Measurements from ENCODE around the gene MYH16.
"Not testable (repeated sequence)": the region's sequence is repeated elsewhere in the genome, so short reads cannot be mapped to it uniquely, and the experiment has no call there.

Gene MYH16

DNA sequence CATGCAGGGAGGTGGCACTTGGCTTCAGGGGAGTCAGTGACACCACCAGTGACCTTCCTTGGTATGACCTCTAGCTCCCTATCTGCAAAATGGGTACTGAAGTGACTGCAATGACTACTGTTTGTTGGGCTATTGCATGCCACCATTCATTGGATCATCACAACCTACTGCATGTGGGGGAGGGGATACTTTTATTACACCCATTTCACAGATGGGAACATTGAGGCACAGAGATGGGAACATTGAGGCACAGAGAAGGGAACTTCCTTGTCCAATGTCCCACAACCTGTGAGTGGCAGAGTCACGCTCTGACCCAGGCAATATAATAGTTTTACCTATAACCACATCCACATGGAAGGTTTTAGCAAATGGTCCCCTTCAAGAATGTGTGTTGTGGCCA is 12.2 kb upstream of the MYH16 start:
- DNase-seq: no peak

DNA sequence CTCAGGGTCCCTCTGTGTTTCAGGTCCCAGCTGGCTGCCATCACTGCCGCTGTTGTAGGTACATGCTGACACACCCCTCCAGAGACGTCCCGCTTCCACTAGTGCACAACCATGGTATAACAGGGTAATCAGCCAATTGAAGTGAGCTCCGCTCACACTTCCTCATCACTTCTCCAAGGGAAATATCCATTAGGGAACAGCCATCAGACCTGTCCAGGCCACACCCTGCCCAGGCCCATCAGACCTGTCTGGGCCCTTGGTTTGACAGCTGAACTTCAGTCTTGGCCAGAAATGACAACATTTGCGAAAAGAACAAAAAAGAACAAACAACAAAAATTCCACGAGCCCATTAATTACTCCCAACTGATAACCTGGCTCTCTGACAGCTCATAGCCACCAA is 11.0 kb upstream of the MYH16 start:
- no peak for DNase-seq

DNA sequence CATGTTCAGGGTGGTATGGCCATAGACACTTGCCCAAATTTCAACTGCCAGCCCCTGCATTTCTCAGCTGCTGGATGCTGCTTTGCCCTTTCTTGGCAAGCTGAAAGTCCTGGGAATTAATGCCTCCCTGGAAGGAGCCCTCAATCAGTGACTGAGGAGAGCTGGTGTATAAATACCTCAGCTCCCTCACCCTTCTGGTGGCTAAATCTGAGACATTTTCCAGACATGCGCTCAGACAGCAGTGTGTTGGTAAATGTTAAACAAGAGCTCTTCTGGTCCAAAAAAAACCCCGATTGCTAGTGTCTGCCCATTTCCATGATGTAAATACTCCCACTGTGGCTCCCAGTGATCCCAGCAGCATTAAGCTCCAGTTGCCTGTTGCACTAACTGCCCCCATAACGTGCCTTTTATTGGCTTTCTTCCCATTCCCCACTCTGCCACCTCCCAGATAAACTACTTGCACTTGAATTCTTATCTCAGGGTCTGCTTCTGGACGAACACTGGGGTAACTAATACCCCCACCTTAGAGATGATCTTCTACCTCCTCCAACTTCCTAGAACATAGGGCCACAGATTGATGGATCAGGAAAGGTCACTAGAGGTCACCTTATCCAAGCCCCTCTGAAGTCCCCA is 6.7 kb upstream of the MYH16 start:
- no peak for DNase-seq

DNA sequence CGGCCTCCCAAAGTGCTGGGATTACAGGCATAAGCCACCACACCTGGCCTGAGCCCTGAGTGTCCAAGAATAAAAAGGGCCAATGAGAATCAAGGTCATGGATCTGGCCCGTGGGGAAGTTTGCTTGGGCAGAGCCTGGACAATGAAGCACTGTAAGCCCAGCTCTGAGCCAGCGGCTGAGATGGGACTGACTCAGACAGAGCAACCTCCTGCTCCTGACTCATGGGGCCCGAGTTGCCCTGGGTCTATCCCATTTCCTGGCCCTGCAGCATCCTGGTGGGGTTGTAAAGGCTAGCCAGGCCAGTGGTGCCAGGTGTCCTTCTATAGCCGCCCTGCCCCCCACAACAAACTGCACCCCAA is 5.2 kb upstream of the MYH16 start:
- DNase-seq: no peak

DNA sequence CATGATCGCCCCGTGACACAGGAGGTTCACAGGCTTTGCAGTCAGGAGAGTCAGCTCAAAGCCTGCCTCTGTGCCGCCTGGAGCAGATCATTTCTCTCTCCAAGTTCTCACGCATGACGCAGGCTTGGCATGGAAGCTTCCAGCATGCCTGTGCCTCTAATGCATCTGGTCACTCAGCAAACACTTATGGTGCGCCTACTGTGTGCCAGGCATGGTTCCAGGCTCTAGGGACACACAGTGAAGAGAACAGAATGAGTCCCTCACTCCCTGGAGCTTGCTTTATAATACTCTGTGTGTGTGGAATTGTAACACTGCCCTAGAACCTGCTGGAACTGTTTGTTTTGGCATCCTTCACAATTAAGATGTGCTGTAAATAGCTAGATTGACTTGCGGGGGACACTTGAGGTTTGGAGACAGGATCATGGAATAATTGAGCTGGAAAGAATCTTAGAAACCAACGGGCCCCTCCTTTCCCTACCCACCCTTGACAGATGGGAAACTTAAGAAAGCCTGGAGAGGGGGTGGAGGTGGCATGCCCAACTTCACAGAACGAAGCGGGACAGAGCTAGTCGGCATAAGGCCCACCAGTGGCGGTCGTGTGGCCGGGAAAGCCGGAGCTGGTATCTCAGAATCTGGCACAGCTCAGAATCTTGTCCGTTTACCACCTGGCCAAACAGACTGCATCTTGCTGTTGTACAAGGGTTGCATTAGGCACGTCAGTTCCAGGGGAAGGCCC is 4.6 kb upstream of the MYH16 start:
- no peak for DNase-seq

DNA sequence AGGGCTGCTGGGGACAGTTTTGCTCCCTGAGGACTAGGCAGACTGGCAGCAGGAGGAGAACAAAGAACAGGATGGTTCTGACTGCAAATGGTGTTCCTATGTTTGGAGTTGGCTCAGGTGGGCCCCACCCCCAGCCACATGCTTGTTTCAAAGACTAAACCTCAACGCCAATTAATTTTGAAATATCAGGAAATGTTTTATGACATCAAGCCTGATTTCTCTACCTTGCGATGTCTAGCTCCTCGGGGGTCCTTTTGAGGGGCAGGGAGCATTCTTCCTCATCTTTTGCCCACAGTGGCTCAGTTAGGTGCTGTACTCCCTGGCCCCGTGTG is 4.1 kb upstream of the MYH16 start:
- no peak for DNase-seq

DNA sequence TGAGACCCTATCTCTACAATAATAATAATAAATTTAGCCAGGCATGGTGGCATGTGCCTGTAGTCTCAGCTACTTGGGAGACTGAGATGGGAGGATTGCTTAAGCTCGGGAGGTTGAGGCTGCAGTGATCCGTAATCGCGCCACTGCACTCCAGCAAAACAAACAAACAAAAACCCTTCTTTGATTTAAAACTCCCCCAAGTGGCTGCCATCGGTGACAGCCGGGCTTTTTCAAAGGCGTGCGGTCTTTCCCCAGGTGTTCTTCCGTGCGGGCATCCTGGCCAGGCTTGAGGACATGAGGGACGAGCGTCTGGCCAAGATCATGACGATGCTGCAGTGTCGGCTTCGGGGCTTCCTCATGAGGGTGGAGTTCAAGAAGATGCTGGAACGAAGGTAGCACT is 1.9 kb upstream of the MYH16 start:
- no peak for DNase-seq

DNA sequence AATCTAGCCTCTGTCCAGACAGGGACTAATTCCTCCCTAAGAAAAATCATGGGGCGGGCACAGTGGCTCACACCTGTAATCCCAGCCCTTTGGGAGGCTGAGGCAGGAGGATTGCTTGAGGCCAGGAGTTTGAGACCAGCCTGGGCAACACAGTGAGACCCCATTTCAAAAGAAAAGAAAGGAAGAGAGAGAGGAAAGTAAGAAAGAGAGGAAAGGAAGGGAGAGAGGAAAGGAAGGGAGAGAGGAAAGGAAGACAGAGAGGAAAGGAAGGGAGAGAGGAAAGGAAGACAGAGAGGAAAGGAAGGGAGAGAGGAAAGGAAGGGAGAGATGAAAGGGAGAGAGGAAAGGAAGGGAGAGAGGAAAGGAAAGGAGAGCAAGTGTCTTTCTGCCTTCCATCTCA is 922 bp downstream of the MYH16 start:
- DNase-seq: not testable (repeated sequence)

DNA sequence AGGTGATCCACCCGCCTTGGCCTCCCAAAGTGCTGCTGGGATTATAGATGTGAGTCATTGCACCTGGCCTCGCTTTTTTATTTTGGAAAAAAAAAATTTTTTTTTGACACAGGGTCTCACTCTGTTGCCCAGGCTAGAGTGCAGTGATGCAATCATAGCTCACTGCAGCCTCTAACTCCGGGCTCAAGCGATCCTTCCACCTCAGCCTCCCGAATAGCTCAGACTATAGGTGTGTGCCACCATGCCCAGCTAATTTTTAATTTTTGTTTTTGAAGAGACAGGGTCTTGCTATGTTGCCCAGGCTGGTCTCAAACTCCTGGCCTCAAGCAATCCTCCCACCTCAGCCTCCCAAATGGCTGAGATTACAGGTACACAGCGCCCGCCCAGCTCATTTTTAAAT is 2.3 kb downstream of the MYH16 start:
- not testable (repeated sequence) for DNase-seq

DNA sequence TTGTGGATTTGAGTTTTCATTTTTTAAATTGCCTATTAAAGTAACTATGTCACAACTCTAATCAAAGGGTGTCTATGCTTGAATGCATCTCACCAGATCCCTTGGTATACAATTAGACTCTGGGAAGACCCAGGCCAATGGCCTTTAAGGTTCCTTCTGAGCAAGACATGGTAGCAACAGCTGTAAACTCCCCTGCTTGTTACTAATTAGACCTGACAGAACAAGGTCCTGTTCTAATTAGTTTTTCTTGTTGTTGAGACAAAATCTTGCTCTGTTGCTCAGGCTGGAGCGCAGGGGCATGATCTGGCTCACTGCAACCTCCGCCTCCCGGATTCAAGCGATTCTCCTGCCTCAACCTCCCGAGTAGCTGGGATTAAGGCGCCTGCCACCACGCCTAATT is 2.9 kb downstream of the MYH16 start:
- no peak for DNase-seq

DNA sequence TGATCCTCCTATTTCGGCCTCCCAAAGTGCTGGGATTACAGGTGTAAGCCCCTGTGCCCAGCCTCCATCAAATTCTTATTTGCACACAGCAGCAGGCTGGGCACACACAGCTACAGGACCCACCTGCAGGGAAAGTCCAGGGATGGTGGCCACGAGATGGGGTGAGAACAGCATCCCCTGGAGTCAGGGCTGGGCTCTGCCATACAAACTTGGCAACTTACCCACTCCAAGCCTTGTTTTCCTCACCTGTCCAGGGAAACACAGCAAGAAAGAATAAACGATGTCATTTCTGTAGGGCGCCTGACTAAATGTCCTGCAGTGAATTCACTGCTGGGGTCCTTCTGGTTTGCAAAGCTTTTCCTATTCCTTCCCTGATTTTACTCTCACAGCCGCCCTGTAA is 5.5 kb downstream of the MYH16 start:
- DNase-seq: no peak

DNA sequence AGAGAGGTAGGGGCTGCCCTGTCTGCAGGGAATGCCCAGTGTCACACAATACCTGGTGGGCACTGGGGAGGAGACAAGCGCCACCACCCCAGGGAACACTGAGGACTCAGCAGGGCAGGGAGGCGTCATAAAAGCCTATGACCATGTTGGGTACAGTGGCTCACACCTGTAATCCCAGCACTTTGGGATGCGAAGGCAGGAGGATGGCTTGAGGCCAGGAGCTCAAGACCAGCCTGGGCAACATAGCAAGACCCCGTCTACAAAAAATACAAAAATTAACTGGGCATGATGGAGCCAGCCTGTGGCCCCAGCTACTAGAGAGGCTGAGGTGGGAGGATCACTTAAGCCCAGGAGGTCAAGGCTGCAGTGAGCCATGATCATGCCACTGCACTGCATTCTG is 11.5 kb downstream of the MYH16 start:
- DNase-seq: not testable (repeated sequence)

DNA sequence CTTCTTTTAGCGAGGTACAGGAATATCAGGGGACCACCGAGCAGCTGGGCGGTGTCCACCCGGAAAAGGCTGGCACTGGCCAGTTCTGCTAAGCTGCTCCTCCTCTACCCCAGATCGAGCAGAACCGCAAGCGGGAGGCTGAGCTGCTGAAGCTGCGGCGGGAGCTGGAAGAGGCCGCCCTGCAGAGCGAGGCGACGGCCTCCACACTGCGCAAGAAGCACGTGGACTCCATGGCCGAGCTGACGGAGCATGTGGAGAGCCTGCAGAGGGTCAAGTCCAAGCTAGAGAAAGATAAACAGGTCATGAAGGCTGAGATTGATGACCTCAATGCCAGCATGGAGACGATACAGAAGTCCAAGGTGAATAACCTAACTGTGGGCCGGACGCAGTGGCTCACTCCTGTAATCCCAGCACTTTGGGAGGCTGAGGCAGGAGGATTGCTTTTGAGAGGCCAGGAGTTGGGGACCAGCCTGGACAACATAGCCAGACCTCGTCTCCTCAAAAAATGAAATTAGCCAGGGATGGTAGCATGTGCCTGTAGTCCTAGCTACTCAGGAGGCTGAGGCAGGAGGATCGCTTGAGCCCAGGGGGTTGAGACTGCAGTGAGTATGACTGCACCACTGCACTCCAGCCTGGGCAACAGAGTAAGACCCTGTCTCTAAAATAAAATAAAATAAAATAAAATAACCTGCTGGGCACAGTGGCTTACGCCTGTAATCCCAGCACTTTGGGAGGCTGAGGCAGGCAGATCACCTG is 15.3 kb downstream of the MYH16 start:
- DNase-seq: no peak

DNA sequence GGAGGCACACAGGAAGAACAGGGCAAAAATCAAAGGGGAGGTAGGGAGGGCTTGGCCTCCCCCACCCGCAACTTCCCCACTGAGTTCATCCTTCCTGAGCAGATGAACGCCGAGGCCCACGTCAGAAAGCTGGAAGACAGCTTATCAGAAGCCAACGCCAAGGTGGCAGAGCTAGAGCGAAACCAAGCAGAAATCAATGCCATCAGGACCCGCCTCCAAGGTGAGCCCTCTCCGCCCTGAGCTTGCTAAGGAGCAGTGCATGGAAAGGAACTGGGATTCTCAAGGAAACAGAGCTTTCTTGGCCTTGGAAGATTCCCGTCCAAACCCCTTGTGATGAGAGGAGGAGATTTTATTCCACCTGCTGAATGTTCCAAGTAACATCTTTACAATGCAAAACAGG is 16.5 kb downstream of the MYH16 start:
- DNase-seq: no peak

DNA sequence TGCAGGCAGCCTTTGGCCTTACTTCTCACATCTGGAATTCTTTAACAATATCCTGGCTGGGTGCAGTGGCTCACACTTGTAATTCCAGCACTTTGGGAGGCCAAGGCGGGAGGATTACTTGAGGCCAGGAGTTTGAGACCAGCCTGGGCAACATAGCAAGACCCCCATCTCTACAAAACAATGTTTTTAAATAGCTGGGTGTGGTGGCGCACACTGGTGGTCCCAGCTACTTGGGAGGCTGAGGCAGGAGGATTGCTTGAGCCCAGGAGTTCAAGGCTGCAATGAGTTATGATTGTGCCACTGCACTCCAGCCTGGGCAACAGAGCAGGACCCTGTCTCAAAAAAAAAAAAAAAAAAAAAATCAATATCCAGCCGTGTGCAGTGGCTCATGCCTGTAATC is 17.5 kb downstream of the MYH16 start:
- not testable (repeated sequence) for DNase-seq

DNA sequence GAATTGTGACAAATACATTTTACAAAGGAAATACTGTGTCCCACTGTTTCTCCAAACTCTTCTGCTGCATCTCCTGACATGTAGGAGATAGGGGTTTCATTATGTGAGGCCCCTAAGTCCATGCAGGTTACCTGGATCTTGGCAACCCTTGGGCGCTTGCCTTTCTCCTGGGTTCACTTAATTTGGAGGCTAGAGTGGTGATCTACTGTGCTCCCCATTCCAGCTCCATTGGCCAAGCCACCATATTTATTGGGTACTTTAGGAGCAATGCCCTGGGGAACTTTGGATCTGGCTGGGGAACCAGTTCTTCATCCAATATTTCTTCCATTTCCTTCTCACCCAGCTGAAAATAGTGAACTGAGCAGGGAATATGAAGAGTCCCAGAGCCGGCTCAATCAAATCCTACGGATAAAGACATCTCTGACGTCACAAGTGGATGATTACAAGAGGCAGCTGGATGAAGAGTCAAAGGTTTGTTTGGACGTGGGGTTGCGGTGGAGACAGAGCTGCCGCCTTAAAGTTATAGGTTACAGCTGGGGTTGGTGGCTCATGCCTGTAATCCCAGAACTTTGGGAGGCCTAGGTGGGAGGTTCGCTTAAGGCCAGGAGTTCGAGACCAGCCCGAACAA is 18.5 kb downstream of the MYH16 start:
- no peak for DNase-seq

DNA sequence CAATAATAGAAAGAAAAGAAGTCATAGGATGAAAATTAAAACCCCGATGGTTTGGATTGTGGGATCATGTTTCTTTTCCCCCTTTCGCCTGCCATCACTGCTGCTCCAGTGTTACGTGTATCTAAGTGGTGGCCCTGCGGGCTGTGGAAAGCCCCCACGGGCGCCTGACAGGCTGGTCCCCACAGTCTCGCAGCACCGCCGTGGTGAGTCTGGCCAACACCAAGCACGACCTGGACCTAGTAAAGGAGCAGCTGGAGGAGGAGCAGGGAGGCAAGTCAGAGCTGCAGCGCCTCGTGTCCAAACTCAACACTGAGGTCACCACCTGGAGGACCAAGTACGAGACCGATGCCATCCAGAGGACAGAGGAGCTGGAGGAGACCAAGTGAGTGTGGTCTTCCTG is 19.5 kb downstream of the MYH16 start:
- no peak for DNase-seq

DNA sequence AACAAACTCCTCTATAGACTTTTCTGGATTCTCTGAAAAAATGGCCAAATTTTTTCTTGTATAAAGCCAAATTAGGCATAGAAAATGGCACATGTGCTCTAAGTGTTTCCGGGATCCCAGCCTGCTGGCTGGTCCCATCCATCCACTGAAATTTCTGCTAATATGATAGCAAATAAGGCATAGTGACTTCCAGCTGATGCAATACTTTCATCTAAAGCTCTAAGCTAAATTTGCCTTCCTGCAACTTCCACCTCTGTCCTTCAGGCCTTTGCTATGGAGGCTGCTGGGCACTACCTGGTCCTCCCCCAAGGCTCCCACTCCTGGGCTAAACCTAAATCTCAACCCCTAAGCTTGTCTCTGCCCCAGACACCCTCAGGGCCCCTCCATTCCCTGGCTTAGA is 20.5 kb downstream of the MYH16 start:
- no peak for DNase-seq

DNA sequence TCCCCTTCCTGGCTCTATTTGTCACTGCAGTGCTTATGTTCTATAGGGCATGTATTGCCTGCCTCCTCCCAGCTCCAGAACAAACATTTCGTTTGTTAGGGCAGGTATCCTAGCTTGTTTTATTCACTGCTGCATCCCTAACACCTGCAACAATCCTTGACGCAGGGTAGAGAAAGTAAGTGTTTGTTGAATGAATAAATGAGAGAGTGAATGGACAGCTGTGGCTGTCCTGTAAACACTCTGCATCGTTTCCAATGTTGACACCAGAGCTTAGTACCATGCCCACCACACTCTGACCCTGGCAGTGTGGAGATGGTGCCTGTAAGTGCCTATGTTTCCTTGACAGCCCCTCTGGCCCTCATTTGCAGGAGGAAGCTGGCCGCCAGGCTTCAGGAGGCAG is 21.0 kb downstream of the MYH16 start:
- no peak for DNase-seq

DNA sequence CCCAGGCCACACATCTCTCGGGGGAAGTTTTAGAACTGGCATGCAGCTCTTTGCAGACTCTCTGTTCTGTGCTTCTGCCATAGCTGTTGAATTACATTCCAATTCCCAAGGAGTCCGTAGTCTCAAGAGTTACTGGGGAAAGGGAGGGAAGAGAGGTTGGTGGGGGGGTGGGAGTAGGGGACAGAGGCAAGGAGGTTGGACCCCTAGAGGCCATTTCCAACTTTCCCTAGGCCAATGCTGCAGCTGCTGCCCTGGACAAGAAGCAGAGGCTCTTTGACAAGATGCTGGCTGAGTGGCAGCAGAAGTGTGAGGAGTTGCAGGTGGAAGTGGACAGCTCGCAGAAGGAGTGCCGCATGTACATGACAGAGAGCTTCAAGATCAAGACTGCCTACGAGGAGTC is 23.8 kb downstream of the MYH16 start:
- no peak for DNase-seq

DNA sequence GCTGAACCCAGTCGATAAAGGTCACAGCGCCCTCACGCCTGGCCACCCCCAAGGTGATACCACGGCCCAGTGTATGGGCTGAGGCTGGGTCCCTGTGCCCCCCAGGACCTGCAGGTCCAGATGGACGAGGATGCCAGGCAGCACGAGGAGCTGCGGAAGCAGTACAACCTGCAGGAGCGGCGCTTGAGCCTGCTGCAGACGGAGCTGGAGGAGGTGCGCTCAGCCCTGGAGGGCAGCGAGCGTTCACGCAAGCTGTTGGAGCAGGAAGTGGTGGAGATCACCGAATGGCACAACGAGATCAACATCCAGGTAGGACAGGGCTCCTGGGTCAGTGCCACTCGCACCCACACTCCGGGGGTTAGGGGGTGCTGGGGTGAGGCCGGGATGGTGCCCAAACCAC is 28.9 kb downstream of the MYH16 start:
- no peak for DNase-seq

DNA sequence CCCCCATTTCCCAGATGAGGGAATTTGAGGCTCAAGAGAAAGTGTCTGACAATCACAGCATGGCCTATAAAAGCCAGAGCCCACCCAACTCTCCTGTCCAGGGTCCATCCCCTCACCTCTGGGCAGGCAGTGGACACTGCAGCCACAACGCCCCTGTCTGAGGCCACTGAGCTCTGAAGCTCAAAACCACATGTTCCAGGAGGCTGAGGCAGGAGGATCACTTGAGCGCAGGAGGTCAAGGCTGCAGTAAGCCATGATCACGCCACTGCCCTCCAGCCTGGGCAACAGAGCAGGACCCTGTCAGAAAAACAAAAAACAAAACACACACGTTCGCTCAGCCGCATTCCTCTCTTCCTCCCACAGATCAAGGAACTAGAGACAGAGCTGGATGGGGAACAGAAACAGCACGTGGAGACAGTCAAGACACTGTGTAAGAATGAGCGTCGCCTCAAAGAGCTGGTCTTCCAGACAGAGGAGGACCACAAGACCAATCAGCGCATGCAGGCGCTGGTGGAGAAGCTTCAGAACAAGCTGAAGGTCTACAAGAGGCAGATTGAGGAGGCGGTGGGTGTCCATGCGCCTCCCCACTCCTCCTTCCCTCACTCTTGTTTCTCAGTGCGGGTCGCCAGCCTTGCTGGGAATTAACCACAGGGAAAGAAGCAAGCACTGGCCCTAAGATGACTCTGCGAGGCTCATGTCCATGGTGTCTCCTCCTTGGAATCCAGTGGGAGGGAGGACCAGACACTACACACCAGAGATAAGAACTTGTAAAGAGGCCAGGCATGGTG is 33.0 kb downstream of the MYH16 start:
- no peak for DNase-seq

DNA sequence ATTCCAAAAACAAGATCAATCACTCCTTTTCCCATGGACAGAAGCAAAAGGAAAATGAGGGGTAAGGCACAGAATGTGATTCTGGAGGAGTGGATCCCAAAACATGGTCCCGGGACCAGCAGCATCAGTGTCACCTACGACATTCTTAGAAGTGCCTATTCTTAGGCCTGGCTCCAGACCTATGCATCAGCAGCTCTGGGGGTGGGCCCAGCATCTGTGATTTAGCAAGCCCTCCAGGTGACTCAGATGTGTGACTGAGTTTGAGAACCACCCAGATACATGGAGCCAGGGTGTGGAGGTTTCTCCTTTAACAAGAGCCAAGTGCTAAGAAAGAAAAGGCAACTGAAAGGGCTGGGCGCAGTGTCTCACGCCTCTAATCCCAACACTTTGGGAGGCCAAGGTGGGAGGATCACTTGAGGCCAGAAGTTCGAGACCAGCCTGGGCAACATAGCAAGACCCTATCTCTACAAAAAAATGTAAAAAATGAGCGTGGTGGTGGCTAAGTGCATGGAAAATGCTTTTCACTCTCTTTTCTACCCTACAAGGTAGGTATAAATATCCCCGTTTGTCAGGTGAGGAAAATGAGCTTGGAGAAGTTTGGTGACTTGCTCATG is 35.9 kb downstream of the MYH16 start:
- DNase-seq: no peak

Data from NCI-H1105 treated with DMSO at 0.1 percent for 48 hours (cell line).